ENCODE results near the gene TCN2. TPM values are rescaled to one million over a fixed set of nuclear protein-coding genes. Genes with fewer than 3 reads are reported as not detected.

Gene TCN2
- total RNA-seq, 2 donors from 2014 or later, result 28.7 to 38.2 TPM

GRCh38 chr22:30574997-30575671 lies 31.8 kb upstream of the TCN2 start:
- H3K9me3 ChIP-seq, result no peaks in the 10 kb centered on the region
- DNase-seq (ENCODE audit: low spot score), result peak; percentile 60
- peaks cover 0 to 25% of the 10 kb centered on the region in 2 donors for H3K4me1 ChIP-seq
- H3K27ac ChIP-seq, result peak overlapping the region in 1 of 2 donors; percentile 29
- peaks cover 44% of the 10 kb centered on the region for H3K36me3 ChIP-seq
- H3K4me3 ChIP-seq, result peak overlapping the region in 1 of 2 donors; percentile 38
- no peak for TF ChIP-seq CTCF (IDR thresholded peaks at IDR 0.05)
- no peaks in the 10 kb centered on the region for H3K27me3 ChIP-seq

- Histone ChIP-seq H3K27ac (peak overlapping the region in 1 of 2 donors; percentile 29), H3K27me3 (no peaks in the 10 kb centered on the region), H3K36me3 (peaks cover 52% of the 10 kb centered on the region), H3K9me3 (no peaks in the 10 kb centered on the region), H3K4me3 (no peak overlapping the region), H3K4me1 (peaks cover 0 to 25% of the 10 kb centered on the region in 2 donors)
- DNase-seq (ENCODE audit: low spot score), result no peak
- no peak for TF ChIP-seq CTCF (IDR thresholded peaks at IDR 0.05)
Measured at GRCh38 chr22:30575859-30576258, 31.1 kb upstream of the TCN2 start.

- no peak for TF ChIP-seq CTCF (IDR thresholded peaks at IDR 0.05)
- Histone ChIP-seq H3K4me1 (peaks cover 0 to 23% of the 10 kb centered on the region in 2 donors), H3K27me3 (no peaks in the 10 kb centered on the region), H3K36me3 (peaks cover 78% of the 10 kb centered on the region), H3K4me3 (no peak overlapping the region), H3K9me3 (no peaks in the 10 kb centered on the region), H3K27ac (no peak overlapping the region)
- DNase-seq (ENCODE audit: low spot score), result no peak
Measured at GRCh38 chr22:30578481-30578880, 28.5 kb upstream of the TCN2 start.

GRCh38 chr22:30580896-30581295 lies 26.1 kb upstream of the TCN2 start:
- peaks cover 0 to 4% of the 10 kb centered on the region in 2 donors for H3K4me1 ChIP-seq
- DNase-seq (ENCODE audit: low spot score), result no peak
- no peaks in the 10 kb centered on the region for H3K27me3 ChIP-seq
- no peak overlapping the region for H3K27ac ChIP-seq
- no peak overlapping the region for H3K4me3 ChIP-seq
- TF ChIP-seq CTCF (IDR thresholded peaks at IDR 0.05), result no peak
- no peaks in the 10 kb centered on the region for H3K9me3 ChIP-seq
- peaks cover 99% of the 10 kb centered on the region for H3K36me3 ChIP-seq

GRCh38 chr22:30582051-30582450 lies 24.9 kb upstream of the TCN2 start:
- no peak for TF ChIP-seq CTCF (IDR thresholded peaks at IDR 0.05)
- no peaks in the 10 kb centered on the region for H3K4me1 ChIP-seq
- no peaks in the 10 kb centered on the region for H3K27me3 ChIP-seq
- H3K27ac ChIP-seq, result no peak overlapping the region
- H3K36me3 ChIP-seq, result peaks cover 99% of the 10 kb centered on the region
- no peaks in the 10 kb centered on the region for H3K9me3 ChIP-seq
- H3K4me3 ChIP-seq, result no peak overlapping the region
- DNase-seq (ENCODE audit: low spot score), result no peak
